HG03095 (cell line): ENCODE results near the gene PLCH2.
A peak's percentile ranks its signal among the peaks of the same experiment; 100 is the strongest.

Experiments used
- ATAC-seq: cut with Tn5 transposase; IDR thresholded peaks from one replicate; pipeline ENCODE4 v1.9.1; 2021; ENCODE audit warnings: moderate library complexity; ENCODE audit not compliant: unreplicated experiment

The PLCH2 gene

GRCh38 chr1:2512862-2513421, 36.9 kb downstream of the PLCH2 start:
- no peak for ATAC-seq

GRCh38 chr1:2513939-2514652, 38.0 kb downstream of the PLCH2 start:
- ATAC-seq: no peak

DNA sequence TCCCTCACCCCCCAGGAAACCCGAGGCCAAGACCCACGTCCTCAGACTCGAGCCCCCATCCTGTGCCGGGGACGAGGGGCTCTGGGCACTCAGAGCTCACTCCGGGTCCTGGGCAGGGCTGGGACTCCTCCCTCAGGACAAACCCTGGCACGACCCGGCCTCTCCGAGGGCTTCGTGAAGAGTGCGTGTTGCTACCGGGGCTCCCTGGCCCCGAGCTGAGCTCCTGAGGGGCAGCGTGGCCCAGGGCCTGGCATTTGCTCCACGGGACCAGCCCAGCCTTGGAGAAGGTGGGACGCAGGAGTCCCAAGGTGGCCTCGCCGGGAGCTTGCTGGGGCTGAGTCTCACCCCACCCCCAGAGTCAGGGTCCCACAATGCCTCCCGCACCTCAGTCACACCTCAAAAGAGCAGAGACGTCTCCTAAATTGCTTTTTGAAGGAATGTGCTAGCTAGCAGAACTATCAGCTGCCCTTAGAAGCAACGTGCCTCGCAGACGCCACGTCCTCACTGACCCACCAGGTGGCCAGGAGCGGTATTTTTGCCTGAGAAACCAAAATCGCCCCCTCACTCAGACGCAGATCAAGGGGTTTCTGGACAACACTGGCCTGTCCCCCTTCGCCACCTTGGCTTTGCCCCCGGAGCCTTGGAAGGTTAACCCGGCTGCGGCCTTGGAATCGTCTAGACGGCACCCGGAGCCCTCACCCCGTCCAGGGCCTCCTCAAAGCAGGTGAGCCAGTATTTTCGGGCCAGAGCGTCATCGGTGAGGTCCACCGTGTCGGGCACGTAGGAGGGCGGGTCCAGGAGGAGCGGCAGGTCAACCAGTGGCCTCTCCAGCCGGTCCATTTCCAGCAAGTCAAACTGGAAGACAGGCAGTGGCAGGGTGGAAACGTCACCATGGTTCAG, 39.0 kb downstream of the PLCH2 start:
- ATAC-seq: no peak

GRCh38 chr1:2515763-2516080, 39.6 kb downstream of the PLCH2 start:
- no peak for ATAC-seq

DNA sequence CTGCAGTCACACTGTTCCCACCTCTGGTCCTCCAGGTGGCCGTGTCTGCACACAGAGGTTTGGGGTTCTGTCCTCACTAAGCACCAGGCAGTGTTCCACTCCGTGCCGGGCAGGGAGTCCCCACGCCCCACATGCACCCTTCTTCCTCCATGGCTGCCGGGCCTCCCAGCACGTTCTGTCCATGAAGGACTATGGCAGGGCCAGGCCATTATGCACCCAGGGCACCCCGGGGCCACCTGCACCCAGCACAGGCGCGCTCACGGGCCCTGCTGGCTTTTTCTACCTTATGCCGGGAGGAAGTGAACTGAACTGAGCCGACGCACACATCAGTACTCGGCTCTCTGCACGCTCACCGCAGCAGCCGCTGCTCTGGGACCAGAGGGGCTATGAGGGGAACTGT, 40.0 kb downstream of the PLCH2 start:
- no peak for ATAC-seq

DNA sequence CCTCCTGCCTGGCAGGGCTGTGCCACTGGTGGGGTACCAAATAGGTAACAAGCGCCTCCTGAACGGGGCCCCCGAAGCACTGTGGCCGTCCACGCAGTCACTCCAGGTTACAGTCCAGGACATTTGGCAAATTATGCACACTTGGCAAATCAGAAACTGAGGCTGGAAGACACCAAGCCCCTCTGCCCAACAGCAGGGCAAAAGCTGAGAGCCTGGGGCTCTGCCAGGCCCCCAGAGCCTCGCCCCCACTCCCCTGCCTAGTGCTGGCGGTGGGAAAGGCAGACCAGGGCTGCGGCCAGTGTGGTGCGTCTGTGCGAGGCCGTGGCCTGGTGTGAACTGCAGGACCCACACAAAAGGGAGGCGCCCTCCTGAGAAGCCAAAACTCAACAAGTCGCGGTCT, 40.9 kb downstream of the PLCH2 start:
- ATAC-seq: no peak

DNA sequence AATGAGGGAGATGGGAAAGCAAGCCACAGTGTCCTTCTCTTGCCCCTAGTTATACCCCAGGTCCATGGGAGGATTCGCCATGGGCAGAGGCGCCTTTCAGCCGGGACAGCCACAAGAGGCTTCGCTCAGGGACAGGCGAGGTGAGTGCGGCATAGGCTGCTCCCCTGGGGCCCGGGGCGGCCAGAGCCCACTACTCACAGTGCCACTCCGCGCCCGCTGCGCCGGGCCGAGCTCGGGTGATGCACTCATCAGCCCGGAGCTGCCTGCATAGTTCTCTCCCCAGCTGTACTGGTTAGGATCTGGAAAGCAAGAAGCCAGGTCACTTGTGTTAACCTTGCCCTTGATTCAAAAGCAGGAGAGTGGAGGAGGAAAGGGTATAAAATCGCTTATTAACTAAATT, 41.9 kb downstream of the PLCH2 start:
- no peak for ATAC-seq

- ATAC-seq: no peak
Observed at GRCh38 chr1:2518528-2518927, 42.4 kb downstream of the PLCH2 start.

GRCh38 chr1:2519029-2519685, 43.1 kb downstream of the PLCH2 start:
- no peak for ATAC-seq

GRCh38 chr1:2519729-2520128, 43.6 kb downstream of the PLCH2 start:
- ATAC-seq: no peak

DNA sequence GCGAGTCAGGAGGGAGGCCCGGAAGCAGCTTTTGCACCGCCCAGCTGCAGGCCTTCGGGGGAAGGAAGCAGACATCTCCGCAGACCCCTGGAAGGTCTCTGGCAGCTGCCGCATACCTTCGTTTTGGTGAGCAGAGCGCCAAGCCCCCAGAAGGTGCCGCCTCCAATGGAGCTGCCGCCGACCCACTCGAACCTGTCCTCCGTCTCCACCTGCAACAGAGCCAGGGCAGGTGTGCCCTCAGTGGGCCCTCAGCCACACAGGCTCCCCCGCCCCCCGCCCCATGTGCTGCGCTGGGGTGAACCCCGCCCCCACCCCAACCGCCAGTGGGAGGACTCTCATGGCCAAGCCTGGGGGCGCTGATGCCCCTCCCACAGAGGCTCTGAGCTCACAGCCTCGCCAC, 44.1 kb downstream of the PLCH2 start:
- no peak for ATAC-seq

DNA sequence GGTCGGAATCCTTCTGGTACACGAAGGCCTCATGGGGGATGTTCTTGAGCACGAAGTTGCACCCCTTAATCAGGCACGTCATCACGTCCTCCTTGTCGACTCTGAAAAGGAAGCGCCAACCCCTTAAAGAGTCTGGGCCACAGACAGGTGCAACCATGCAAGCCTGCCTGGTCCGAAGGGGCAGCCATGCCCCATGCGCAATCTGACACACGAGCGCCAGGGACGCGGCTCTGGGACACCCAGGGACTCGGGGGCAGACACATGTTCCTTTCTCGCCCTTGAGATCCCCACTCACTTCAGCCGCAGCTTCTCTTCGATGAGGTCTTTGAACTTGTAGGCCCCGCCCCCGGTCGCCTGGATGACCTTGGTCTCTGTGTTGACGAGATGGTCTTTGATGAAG, 44.7 kb downstream of the PLCH2 start:
- no peak for ATAC-seq

DNA sequence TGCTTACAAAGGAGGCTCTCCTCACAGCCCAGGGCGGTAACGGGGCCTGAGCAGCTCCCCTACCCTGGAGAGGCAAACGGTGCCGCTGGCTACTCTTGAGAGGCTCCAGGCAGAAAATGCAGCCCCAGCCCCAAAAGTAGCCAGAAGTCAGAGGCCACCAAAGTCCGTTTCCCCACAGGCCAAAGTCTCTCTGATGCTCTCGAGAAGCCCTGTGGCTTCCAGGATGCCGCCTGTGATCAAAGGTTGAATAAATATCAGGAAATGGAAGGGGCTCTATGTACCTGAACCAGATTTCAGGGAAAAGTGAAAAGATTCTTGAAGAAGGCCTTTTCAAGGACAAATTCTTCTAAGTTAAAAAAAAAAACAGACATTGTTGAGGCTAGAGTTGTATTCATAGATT, 46.1 kb downstream of the PLCH2 start:
- ATAC-seq: no peak

GRCh38 chr1:2523191-2523890, 47.3 kb downstream of the PLCH2 start:
- ATAC-seq: no peak

DNA sequence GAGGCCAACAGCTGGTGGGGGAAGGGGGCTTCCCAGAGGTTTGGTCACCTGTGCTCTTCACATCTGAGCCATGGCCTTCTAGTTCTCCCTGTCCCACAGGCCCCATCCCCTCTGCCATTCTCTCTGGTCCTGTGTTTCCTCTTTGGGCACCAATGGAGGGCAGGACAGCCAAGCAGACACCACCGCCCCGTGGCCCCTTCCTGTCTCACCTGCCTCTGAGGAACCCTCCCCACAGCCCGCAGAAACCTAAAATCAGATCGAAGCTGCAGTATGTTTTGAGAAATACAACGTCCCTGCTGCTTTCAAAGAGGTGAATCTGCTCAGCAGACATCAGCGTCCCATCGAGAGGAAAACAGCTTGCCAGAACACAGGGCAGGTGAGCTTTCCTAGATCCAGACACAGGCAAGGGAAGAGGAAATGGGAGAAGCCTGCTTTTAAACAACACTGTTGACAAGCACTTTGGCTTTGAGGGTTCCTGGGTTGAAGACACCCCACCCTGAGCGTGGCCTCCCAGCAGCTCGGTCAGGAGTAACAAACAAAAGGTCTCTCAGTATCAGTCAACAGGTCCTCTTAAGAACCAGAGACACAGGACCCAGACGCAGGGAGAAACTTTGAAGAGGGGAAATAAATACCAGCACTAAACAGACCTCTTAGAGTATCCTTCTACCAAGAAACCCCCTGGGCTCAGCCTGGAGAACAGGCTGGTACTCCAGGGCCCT, 48.0 kb downstream of the PLCH2 start:
- no peak for ATAC-seq

- ATAC-seq: no peak
Observed at GRCh38 chr1:2525572-2525919, 49.5 kb downstream of the PLCH2 start.

DNA sequence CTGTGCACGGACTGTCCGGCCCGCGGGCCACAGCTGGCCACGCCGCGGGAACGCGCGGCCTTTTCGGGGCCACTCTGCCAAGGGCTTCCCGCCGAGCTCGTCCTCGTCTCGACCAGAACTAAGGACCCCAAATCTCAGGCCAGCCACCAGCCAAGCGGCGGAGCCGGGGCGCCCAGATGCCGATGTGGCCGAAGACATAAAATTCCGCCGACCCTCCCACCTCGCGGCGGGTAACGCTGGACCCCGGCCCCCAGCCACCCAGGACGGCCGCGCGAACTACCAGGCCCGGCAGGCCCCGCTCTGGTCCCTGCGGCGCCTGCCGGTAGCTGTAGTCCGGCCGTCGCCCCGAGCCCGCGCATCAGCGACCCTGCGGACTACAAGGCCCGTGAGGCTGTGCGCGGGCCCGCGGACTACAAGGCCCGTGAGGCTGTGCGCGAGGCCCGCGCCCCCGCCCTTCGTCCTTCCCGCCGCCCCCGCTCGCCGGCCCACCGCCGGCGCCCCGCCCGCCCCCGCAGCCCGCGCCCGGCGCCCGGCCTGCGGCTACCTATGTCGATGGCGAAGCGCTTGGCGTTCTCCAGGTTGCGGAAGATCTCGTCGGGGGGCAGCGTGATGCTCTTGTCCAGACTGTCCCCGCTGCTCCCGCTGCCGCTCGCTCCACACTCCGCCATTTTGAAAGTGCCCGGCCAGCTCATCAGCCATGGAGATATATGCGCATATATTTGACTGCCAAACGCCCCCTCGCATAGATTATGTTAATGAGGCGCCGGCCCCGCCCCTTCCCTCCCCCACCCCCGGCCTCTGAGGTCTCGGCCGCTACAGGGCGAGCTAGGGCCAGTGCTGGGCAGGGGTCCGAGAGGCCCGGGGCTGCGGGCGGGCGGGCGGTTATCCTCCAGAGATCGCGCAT, 50.1 kb downstream of the PLCH2 start, which contains the start of gene PANK4:
PANK4 (minus strand) TSS at position 677 of the 904 bp plus-strand sequence; CDS start at position 668, 9 bp downstream.
- ATAC-seq: peak; percentile 87

- peak; percentile 24 for ATAC-seq
Observed at GRCh38 chr1:2526824-2527555, 50.9 kb downstream of the PLCH2 start.

- ATAC-seq: no peak
Observed at GRCh38 chr1:2527556-2527860, 51.4 kb downstream of the PLCH2 start.
